Mucosa of rectum (tissue), 2 donors: ENCODE results near the gene GNAO1.

ENCODE experiments used
- H3K27ac ChIP-seq, 2 donors: one replicate each; pipeline ENCODE4 v1.7.0; 2013; ENCODE audit warnings: inconsistent platforms in 2 of 2, low read depth in 2 of 2, low read length in 2 of 2
- H3K27me3 ChIP-seq, 2 donors: one replicate each; pipeline ENCODE4 v1.7.0; 2013; ENCODE audit warnings: low read length in 2 of 2; ENCODE audit not compliant: control insufficient read depth in 2 of 2, insufficient read depth in 2 of 2
- H3K36me3 ChIP-seq, 2 donors: one replicate each; pipeline ENCODE4 v1.7.0; 2013; ENCODE audit warnings: low read length in 2 of 2; ENCODE audit not compliant: control insufficient read depth in 2 of 2, insufficient read depth in 2 of 2
- H3K4me1 ChIP-seq, 2 donors: one replicate each; pipeline ENCODE4 v1.7.0; 2013; ENCODE audit warnings: low read length in 2 of 2, mild to moderate bottlenecking in 1 of 2; ENCODE audit not compliant: control insufficient read depth in 2 of 2, insufficient read depth in 2 of 2
- H3K4me3 ChIP-seq, 2 donors: one replicate each; pipeline ENCODE4 v1.7.0; 2013; ENCODE audit warnings: low read length in 2 of 2
- H3K9ac ChIP-seq, 2 donors: one replicate each; pipeline ENCODE4 v1.7.0; 2013; ENCODE audit warnings: low read length in 2 of 2, low read depth in 1 of 2, mild to moderate bottlenecking in 1 of 2
- H3K9me3 ChIP-seq, 2 donors: one replicate each; pipeline ENCODE4 v1.7.0; 2013; ENCODE audit warnings: low read length in 2 of 2; ENCODE audit not compliant: control insufficient read depth in 2 of 2
- donor health status: healthy.
- donor health status: Normal muscosa, but diverticular disease.

The GNAO1 gene

GRCh38 chr16:56337131-56337857, 146.0 kb downstream of the GNAO1 start:
- H3K36me3 ChIP-seq, result no peaks in the 10 kb centered on the region
- H3K9me3 ChIP-seq, result no peaks in the 10 kb centered on the region
- H3K4me1 ChIP-seq, result no peaks in the 10 kb centered on the region
- no peak overlapping the region for H3K27ac ChIP-seq
- no peak overlapping the region for H3K4me3 ChIP-seq
- no peaks in the 10 kb centered on the region for H3K27me3 ChIP-seq
- H3K9ac ChIP-seq, result no peak overlapping the region

GRCh38 chr16:56337858-56338325, 146.6 kb downstream of the GNAO1 start:
- H3K4me1 ChIP-seq, result no peaks in the 10 kb centered on the region
- no peaks in the 10 kb centered on the region for H3K9me3 ChIP-seq
- no peaks in the 10 kb centered on the region for H3K27me3 ChIP-seq
- no peak overlapping the region for H3K27ac ChIP-seq
- H3K36me3 ChIP-seq, result no peaks in the 10 kb centered on the region
- no peak overlapping the region for H3K4me3 ChIP-seq
- no peak overlapping the region for H3K9ac ChIP-seq

- H3K9me3 ChIP-seq, result no peaks in the 10 kb centered on the region
- no peak overlapping the region for H3K27ac ChIP-seq
- no peak overlapping the region for H3K4me3 ChIP-seq
- H3K9ac ChIP-seq, result no peak overlapping the region
- H3K27me3 ChIP-seq, result no peaks in the 10 kb centered on the region
- no peaks in the 10 kb centered on the region for H3K4me1 ChIP-seq
- no peaks in the 10 kb centered on the region for H3K36me3 ChIP-seq
These were observed 147.5 kb downstream of the GNAO1 start for GRCh38 chr16:56338566-56339318.

- H3K36me3 ChIP-seq, result no peaks in the 10 kb centered on the region
- no peaks in the 10 kb centered on the region for H3K9me3 ChIP-seq
- H3K4me1 ChIP-seq, result no peaks in the 10 kb centered on the region
- no peak overlapping the region for H3K9ac ChIP-seq
- H3K4me3 ChIP-seq, result no peak overlapping the region
- no peaks in the 10 kb centered on the region for H3K27me3 ChIP-seq
- H3K27ac ChIP-seq, result no peak overlapping the region
These were observed 148.3 kb downstream of the GNAO1 start for GRCh38 chr16:56339431-56340195.

- H3K4me1 ChIP-seq, result no peaks in the 10 kb centered on the region
- H3K9me3 ChIP-seq, result no peaks in the 10 kb centered on the region
- H3K27me3 ChIP-seq, result no peaks in the 10 kb centered on the region
- no peak overlapping the region for H3K9ac ChIP-seq
- H3K4me3 ChIP-seq, result no peak overlapping the region
- no peak overlapping the region for H3K27ac ChIP-seq
- H3K36me3 ChIP-seq, result no peaks in the 10 kb centered on the region
These were observed 149.1 kb downstream of the GNAO1 start for GRCh38 chr16:56340416-56340815.

GRCh38 chr16:56340864-56341365, 149.6 kb downstream of the GNAO1 start:
- Histone ChIP-seq H3K27ac (no peak overlapping the region), H3K4me1 (no peaks in the 10 kb centered on the region), H3K36me3 (no peaks in the 10 kb centered on the region), H3K9ac (no peak overlapping the region), H3K9me3 (no peaks in the 10 kb centered on the region), H3K4me3 (no peak overlapping the region), H3K27me3 (no peaks in the 10 kb centered on the region)

- Histone ChIP-seq H3K9ac (no peak overlapping the region), H3K4me3 (no peak overlapping the region), H3K9me3 (no peaks in the 10 kb centered on the region), H3K27ac (no peak overlapping the region), H3K27me3 (no peaks in the 10 kb centered on the region), H3K4me1 (no peaks in the 10 kb centered on the region), H3K36me3 (no peaks in the 10 kb centered on the region)
These were observed 150.5 kb downstream of the GNAO1 start for GRCh38 chr16:56341656-56342399.

GRCh38 chr16:56343661-56344517, 152.6 kb downstream of the GNAO1 start:
- Histone ChIP-seq H3K36me3 (no peaks in the 10 kb centered on the region), H3K27me3 (no peaks in the 10 kb centered on the region), H3K4me1 (no peaks in the 10 kb centered on the region), H3K9ac (no peak overlapping the region), H3K4me3 (no peak overlapping the region), H3K27ac (no peak overlapping the region), H3K9me3 (no peaks in the 10 kb centered on the region)
